HL-60 (cell line): ENCODE results near the gene PTPRG.

Experiments
- GABPA ChIP-seq: IDR thresholded peaks from 2 replicates; pipeline ENCODE4 v1.6.1; 2012; ENCODE audit warnings: low read depth
- POLR2AphosphoS5 ChIP-seq: IDR thresholded peaks from 2 replicates; pipeline ENCODE4 v1.6.1; 2012; ENCODE audit warnings: low read depth
- TF ChIP-seq, protein P1 (sequence below): IDR thresholded peaks from one replicate; pipeline ENCODE4 v1.5.1; 2011; ENCODE audit warnings: low read length, control low read depth, inconsistent platforms; ENCODE audit not compliant: insufficient read depth
- TF ChIP-seq, protein P2 (sequence below): IDR thresholded peaks from 2 replicates; pipeline ENCODE4 v1.6.1; 2012; ENCODE audit warnings: low read depth; ENCODE audit not compliant: insufficient replicate concordance

DNA sequence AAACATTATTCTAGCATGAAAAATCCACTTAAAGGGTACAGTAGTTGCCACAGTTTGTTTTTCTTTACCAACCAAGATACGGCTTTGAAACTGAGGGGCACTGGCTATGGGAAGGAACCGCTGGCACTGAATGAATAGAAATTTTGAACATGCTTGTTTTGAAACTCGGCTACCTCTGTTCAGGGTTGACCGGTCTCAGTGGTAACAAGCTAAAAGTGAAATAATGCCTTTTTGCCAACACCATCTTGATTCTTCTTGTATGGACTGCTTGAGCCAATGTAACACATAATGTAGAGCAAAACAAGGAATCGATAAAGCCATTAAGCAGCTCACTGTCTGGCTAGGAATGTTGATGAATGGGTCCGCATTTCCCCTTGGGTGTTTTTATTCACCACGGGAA, 36.5 kb downstream of the PTPRG start:
- TF ChIP-seq, protein P1, sequence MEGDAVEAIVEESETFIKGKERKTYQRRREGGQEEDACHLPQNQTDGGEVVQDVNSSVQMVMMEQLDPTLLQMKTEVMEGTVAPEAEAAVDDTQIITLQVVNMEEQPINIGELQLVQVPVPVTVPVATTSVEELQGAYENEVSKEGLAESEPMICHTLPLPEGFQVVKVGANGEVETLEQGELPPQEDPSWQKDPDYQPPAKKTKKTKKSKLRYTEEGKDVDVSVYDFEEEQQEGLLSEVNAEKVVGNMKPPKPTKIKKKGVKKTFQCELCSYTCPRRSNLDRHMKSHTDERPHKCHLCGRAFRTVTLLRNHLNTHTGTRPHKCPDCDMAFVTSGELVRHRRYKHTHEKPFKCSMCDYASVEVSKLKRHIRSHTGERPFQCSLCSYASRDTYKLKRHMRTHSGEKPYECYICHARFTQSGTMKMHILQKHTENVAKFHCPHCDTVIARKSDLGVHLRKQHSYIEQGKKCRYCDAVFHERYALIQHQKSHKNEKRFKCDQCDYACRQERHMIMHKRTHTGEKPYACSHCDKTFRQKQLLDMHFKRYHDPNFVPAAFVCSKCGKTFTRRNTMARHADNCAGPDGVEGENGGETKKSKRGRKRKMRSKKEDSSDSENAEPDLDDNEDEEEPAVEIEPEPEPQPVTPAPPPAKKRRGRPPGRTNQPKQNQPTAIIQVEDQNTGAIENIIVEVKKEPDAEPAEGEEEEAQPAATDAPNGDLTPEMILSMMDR: no peak
- TF ChIP-seq GABPA (no peak), POLR2AphosphoS5 (no peak)
- TF ChIP-seq, protein P2, sequence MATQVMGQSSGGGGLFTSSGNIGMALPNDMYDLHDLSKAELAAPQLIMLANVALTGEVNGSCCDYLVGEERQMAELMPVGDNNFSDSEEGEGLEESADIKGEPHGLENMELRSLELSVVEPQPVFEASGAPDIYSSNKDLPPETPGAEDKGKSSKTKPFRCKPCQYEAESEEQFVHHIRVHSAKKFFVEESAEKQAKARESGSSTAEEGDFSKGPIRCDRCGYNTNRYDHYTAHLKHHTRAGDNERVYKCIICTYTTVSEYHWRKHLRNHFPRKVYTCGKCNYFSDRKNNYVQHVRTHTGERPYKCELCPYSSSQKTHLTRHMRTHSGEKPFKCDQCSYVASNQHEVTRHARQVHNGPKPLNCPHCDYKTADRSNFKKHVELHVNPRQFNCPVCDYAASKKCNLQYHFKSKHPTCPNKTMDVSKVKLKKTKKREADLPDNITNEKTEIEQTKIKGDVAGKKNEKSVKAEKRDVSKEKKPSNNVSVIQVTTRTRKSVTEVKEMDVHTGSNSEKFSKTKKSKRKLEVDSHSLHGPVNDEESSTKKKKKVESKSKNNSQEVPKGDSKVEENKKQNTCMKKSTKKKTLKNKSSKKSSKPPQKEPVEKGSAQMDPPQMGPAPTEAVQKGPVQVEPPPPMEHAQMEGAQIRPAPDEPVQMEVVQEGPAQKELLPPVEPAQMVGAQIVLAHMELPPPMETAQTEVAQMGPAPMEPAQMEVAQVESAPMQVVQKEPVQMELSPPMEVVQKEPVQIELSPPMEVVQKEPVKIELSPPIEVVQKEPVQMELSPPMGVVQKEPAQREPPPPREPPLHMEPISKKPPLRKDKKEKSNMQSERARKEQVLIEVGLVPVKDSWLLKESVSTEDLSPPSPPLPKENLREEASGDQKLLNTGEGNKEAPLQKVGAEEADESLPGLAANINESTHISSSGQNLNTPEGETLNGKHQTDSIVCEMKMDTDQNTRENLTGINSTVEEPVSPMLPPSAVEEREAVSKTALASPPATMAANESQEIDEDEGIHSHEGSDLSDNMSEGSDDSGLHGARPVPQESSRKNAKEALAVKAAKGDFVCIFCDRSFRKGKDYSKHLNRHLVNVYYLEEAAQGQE: no peak
